HG02973 (cell line): ENCODE data around the gene MAPKAPK3.
"Not testable (repeated sequence)": the region's sequence is repeated elsewhere in the genome, so short reads cannot be mapped to it uniquely, and the experiment has no call there.

Experiments used
- ATAC-seq: cut with Tn5 transposase; IDR thresholded peaks from one replicate; pipeline ENCODE4 v1.9.1; 2021; ENCODE audit warnings: moderate library complexity; ENCODE audit not compliant: unreplicated experiment

The MAPKAPK3 gene

GRCh38 chr3:50687916-50688315 lies 71.0 kb downstream of the MAPKAPK3 start:
- no peak for ATAC-seq

- ATAC-seq, result not testable (repeated sequence)
Measured at GRCh38 chr3:50688602-50689001, 71.7 kb downstream of the MAPKAPK3 start.

DNA sequence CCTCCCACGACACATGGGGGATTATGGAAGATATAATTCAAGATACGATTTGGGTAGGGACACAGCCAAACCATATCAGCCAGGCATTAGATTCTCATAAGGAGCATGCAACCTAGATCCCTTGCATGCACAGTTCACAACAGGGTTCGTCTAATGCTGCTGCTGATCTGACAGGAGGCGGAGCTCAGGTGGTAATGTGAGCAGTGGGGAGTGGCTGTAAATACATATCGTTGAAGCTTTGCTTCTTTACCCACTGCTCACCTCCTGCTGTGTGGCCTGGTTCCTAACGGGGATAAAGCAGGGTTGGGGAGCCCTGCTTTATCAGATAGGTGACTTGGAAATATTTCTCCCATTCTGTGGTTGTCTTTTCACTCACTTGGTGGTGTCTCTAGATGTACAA lies 72.6 kb downstream of the MAPKAPK3 start:
- ATAC-seq, result no peak

GRCh38 chr3:50695031-50695430 lies 78.1 kb downstream of the MAPKAPK3 start:
- ATAC-seq, result no peak

DNA sequence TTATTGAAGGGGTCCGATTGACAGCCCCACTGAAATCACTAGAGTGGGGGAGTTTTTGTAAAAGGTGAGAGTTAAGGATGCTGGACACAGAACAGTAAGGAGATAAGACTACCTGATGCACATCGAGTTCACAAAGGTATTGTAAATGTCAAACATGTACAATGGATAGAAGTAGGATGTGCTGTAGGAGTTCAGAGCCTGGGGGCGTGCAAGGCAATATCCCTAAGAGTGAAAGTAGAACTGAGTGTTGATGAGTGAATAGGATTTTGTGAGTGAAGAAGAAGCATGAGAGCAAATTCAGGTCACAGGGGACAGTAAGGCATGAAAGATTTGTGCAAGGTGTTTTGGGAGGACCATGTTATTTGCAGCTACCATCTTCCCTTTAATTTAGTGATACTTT lies 79.3 kb downstream of the MAPKAPK3 start:
- no peak for ATAC-seq

DNA sequence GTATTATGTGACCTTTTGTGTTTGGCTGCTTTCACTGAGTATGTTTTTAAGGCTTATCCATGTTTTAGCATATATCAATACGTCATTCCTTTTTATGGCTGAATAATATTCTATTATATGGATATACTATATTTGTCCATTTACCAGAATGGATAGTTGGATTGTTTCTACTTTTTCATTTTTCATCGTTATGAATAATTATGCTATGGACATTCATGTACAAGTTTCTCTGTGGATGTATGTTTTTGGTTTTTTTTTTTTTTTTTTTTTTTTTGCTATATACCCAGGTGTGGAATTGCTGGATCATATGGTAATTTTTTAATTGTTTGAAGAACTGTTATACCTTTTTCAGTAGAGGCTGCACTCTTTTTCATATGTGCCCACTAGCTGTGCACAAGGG lies 81.3 kb downstream of the MAPKAPK3 start:
- no peak for ATAC-seq
